ENCODE measurements around the gene SND1. TPM values are rescaled to one million over a fixed set of nuclear protein-coding genes. Genes with fewer than 3 reads are reported as not detected.

The SND1 gene
- total and polyA plus RNA-seq, 2 donors (not counting 1 experiment from before 2014, with no cell fraction given) = 137 to 174 TPM

- Histone ChIP-seq H4K20me1 (ENCODE audit: control insufficient read depth, extremely low read depth, insufficient read depth, low read length) (no peaks in the 10 kb centered on the region), H3K9ac (ENCODE audit: insufficient read depth, low read length) (no peak overlapping the region), H3K79me2 (ENCODE audit: control insufficient read depth, insufficient read depth, low read length) (no peaks in the 10 kb centered on the region), H3K4me2 (ENCODE audit: extremely low read depth, insufficient read depth, low read length) (no peak overlapping the region), H2AFZ (ENCODE audit: low read length) (no peak overlapping the region), H3K9me3 (ENCODE audit: control insufficient read depth, insufficient read depth, low read depth, low read length) (no peaks in the 10 kb centered on the region), H3K36me3 (ENCODE audit: control insufficient read depth, insufficient read depth, low read length) (no peaks in the 10 kb centered on the region), H3K27me3 (ENCODE audit: control insufficient read depth, insufficient read depth, low read length) (peaks cover 47% of the 10 kb centered on the region), H3K4me1 (ENCODE audit: control insufficient read depth, extremely low read depth, insufficient read depth, low read length) (no peaks in the 10 kb centered on the region), H3K4me3 (replicated peaks in 1 of 4; ENCODE audit: control extremely low read depth in 1 of 4, insufficient read depth in 1 of 4, low read depth in 3 of 4, low read length in 4 of 4) (no peak overlapping the region), H3K27ac (ENCODE audit: insufficient read depth, low read length) (no peak overlapping the region)
- DNase-seq (ENCODE audit: low read depth in 2 of 2) = no peak
- TF ChIP-seq CTCF (conservative IDR thresholded peaks at IDR 0.05 in 1 of 2, IDR thresholded peaks at IDR 0.05 in 1 of 2; ENCODE audit: low read depth in 1 of 2, low read length in 2 of 2) (no peak), EZH2 (IDR thresholded peaks at IDR 0.05; ENCODE audit: low read length, missing control alignments) (no peak)
These were observed 33.2 kb upstream of the SND1 start for GRCh38 chr7:127618775-127619174.

GRCh38 chr7:127619681-127620405 lies 32.2 kb upstream of the SND1 start:
- no peaks in the 10 kb centered on the region for H4K20me1 ChIP-seq (ENCODE audit: control insufficient read depth, extremely low read depth, insufficient read depth, low read length)
- H3K4me2 ChIP-seq (ENCODE audit: extremely low read depth, insufficient read depth, low read length) = no peak overlapping the region
- H3K9me3 ChIP-seq (ENCODE audit: control insufficient read depth, insufficient read depth, low read depth, low read length) = no peaks in the 10 kb centered on the region
- no peaks in the 10 kb centered on the region for H3K36me3 ChIP-seq (ENCODE audit: control insufficient read depth, insufficient read depth, low read length)
- no peaks in the 10 kb centered on the region for H3K4me1 ChIP-seq (ENCODE audit: control insufficient read depth, extremely low read depth, insufficient read depth, low read length)
- TF ChIP-seq EZH2 (IDR thresholded peaks at IDR 0.05; ENCODE audit: low read length, missing control alignments) = no peak
- no peak for TF ChIP-seq CTCF (conservative IDR thresholded peaks at IDR 0.05 in 1 of 2, IDR thresholded peaks at IDR 0.05 in 1 of 2; ENCODE audit: low read depth in 1 of 2, low read length in 2 of 2)
- peaks cover 47% of the 10 kb centered on the region for H3K27me3 ChIP-seq (ENCODE audit: control insufficient read depth, insufficient read depth, low read length)
- no peak overlapping the region for H3K9ac ChIP-seq (ENCODE audit: insufficient read depth, low read length)
- H3K27ac ChIP-seq (ENCODE audit: insufficient read depth, low read length) = no peak overlapping the region
- H2AFZ ChIP-seq (ENCODE audit: low read length) = no peak overlapping the region
- DNase-seq (ENCODE audit: low read depth in 2 of 2) = no peak
- no peaks in the 10 kb centered on the region for H3K79me2 ChIP-seq (ENCODE audit: control insufficient read depth, insufficient read depth, low read length)
- H3K4me3 ChIP-seq (replicated peaks in 1 of 4; ENCODE audit: control extremely low read depth in 1 of 4, insufficient read depth in 1 of 4, low read depth in 3 of 4, low read length in 4 of 4) = no peak overlapping the region

GRCh38 chr7:127620406-127621233 lies 31.4 kb upstream of the SND1 start:
- no peak overlapping the region for H3K27ac ChIP-seq (ENCODE audit: insufficient read depth, low read length)
- H3K4me1 ChIP-seq (ENCODE audit: control insufficient read depth, extremely low read depth, insufficient read depth, low read length) = no peaks in the 10 kb centered on the region
- H3K4me3 ChIP-seq (replicated peaks in 1 of 4; ENCODE audit: control extremely low read depth in 1 of 4, insufficient read depth in 1 of 4, low read depth in 3 of 4, low read length in 4 of 4) = no peak overlapping the region
- H3K9ac ChIP-seq (ENCODE audit: insufficient read depth, low read length) = no peak overlapping the region
- H3K36me3 ChIP-seq (ENCODE audit: control insufficient read depth, insufficient read depth, low read length) = no peaks in the 10 kb centered on the region
- no peak overlapping the region for H2AFZ ChIP-seq (ENCODE audit: low read length)
- peaks cover 41% of the 10 kb centered on the region for H3K27me3 ChIP-seq (ENCODE audit: control insufficient read depth, insufficient read depth, low read length)
- H3K4me2 ChIP-seq (ENCODE audit: extremely low read depth, insufficient read depth, low read length) = no peak overlapping the region
- DNase-seq (ENCODE audit: low read depth in 2 of 2) = no peak
- H4K20me1 ChIP-seq (ENCODE audit: control insufficient read depth, extremely low read depth, insufficient read depth, low read length) = no peaks in the 10 kb centered on the region
- no peaks in the 10 kb centered on the region for H3K9me3 ChIP-seq (ENCODE audit: control insufficient read depth, insufficient read depth, low read depth, low read length)
- no peaks in the 10 kb centered on the region for H3K79me2 ChIP-seq (ENCODE audit: control insufficient read depth, insufficient read depth, low read length)
- TF ChIP-seq CTCF (conservative IDR thresholded peaks at IDR 0.05 in 1 of 2, IDR thresholded peaks at IDR 0.05 in 1 of 2; ENCODE audit: low read depth in 1 of 2, low read length in 2 of 2) (no peak), EZH2 (IDR thresholded peaks at IDR 0.05; ENCODE audit: low read length, missing control alignments) (no peak)
